ENCODE measurements around the gene PTPN9. TPM values are rescaled to one million over a fixed set of nuclear protein-coding genes. Genes with fewer than 3 reads are reported as not detected.
A peak's percentile ranks its signal among the peaks of the same experiment; 100 is the strongest.

PTPN9 gene
- total and polyA plus RNA-seq, 2 of the 13 experiments (the other 11 are each of a cell fraction or from before 2014, with no cell fraction given): 16.6 to 19.9 TPM

DNA sequence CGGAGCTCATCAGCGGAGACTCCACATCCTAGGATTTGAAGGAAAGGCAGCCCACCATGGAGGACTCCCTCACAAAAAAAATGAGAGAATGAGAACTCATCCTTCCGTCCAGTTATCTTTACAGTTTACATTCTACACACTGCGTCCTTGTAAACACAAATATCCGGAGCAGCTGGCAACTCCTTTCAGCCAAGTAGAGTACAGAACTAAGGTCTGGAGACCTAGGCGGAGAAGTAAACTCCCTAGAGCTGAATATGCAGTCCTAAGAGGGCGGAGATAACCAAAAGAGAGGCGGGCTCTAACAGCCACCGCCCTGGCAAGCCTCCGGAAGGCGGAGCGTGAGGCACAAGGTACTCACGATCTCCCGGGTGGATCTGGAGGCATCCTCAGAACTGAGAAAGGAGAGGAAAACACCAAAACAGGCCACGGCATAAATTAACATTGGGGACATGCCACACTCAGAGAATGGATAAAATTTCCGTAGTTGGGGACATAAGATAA is 126.7 kb downstream of the PTPN9 start (continued):
- TF ChIP-seq ZNF788 (CRISPR knock-in tag; IDR thresholded peaks at IDR 0.05; ENCODE audit: borderline replicate concordance) (0 out of 2 replicates have a peak, but pooled peaks have one; percentile 20), SETDB1 (CRISPR knock-in tag; IDR thresholded peaks at IDR 0.05; ENCODE audit: borderline replicate concordance) (peak; percentile 66; the same call in 1 of the 2 replicates), TOE1 (CRISPR knock-in tag; IDR thresholded peaks at IDR 0.05) (0 out of 2 replicates have a peak, but pooled peaks have one; percentile 19), SAFB2 (CRISPR knock-in tag; IDR thresholded peaks at IDR 0.05; ENCODE audit: borderline replicate concordance, low read depth) (peak; percentile 24; the same call in 1 of the 2 replicates), PHF20 (CRISPR knock-in tag; IDR thresholded peaks at IDR 0.05) (0 out of 2 replicates have a peak, but pooled peaks have one; percentile 50), GPN1 (CRISPR knock-in tag; IDR thresholded peaks at IDR 0.05; ENCODE audit: borderline replicate concordance) (no peak), GATAD2A (CRISPR knock-in tag; IDR thresholded peaks at IDR 0.05) (peak; percentile 8; the same call in 1 of the 2 replicates), U2AF1 (optimal IDR thresholded peaks at IDR 0.05; ENCODE audit: low read depth, low read length) (no peak), GFI1 (CRISPR knock-in tag; IDR thresholded peaks at IDR 0.05; ENCODE audit: borderline replicate concordance) (peak; percentile 21; the same call in 1 of the 2 replicates), ZNF660 (CRISPR knock-in tag; IDR thresholded peaks at IDR 0.05; ENCODE audit: borderline replicate concordance, low read depth) (no peak), PHF8 (CRISPR knock-in tag; IDR thresholded peaks at IDR 0.05) (peak; percentile 25; the same call in 1 of the 2 replicates)
- TF ChIP-seq, protein P1, sequence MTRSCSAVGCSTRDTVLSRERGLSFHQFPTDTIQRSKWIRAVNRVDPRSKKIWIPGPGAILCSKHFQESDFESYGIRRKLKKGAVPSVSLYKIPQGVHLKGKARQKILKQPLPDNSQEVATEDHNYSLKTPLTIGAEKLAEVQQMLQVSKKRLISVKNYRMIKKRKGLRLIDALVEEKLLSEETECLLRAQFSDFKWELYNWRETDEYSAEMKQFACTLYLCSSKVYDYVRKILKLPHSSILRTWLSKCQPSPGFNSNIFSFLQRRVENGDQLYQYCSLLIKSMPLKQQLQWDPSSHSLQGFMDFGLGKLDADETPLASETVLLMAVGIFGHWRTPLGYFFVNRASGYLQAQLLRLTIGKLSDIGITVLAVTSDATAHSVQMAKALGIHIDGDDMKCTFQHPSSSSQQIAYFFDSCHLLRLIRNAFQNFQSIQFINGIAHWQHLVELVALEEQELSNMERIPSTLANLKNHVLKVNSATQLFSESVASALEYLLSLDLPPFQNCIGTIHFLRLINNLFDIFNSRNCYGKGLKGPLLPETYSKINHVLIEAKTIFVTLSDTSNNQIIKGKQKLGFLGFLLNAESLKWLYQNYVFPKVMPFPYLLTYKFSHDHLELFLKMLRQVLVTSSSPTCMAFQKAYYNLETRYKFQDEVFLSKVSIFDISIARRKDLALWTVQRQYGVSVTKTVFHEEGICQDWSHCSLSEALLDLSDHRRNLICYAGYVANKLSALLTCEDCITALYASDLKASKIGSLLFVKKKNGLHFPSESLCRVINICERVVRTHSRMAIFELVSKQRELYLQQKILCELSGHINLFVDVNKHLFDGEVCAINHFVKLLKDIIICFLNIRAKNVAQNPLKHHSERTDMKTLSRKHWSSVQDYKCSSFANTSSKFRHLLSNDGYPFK (CRISPR knock-in tag; IDR thresholded peaks at IDR 0.05; ENCODE audit: borderline replicate concordance): 0 out of 2 replicates have a peak, but pooled peaks have one; percentile 3
- TF ChIP-seq, protein P2, sequence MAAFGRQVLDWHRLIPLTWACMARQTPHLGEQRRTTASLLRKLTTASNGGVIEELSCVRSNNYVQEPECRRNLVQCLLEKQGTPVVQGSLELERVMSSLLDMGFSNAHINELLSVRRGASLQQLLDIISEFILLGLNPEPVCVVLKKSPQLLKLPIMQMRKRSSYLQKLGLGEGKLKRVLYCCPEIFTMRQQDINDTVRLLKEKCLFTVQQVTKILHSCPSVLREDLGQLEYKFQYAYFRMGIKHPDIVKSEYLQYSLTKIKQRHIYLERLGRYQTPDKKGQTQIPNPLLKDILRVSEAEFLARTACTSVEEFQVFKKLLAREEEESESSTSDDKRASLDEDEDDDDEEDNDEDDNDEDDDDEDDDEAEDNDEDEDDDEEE (CRISPR knock-in tag; IDR thresholded peaks at IDR 0.05): 0 out of 2 replicates have a peak, but pooled peaks have one; percentile 56
- TF ChIP-seq, protein P3, sequence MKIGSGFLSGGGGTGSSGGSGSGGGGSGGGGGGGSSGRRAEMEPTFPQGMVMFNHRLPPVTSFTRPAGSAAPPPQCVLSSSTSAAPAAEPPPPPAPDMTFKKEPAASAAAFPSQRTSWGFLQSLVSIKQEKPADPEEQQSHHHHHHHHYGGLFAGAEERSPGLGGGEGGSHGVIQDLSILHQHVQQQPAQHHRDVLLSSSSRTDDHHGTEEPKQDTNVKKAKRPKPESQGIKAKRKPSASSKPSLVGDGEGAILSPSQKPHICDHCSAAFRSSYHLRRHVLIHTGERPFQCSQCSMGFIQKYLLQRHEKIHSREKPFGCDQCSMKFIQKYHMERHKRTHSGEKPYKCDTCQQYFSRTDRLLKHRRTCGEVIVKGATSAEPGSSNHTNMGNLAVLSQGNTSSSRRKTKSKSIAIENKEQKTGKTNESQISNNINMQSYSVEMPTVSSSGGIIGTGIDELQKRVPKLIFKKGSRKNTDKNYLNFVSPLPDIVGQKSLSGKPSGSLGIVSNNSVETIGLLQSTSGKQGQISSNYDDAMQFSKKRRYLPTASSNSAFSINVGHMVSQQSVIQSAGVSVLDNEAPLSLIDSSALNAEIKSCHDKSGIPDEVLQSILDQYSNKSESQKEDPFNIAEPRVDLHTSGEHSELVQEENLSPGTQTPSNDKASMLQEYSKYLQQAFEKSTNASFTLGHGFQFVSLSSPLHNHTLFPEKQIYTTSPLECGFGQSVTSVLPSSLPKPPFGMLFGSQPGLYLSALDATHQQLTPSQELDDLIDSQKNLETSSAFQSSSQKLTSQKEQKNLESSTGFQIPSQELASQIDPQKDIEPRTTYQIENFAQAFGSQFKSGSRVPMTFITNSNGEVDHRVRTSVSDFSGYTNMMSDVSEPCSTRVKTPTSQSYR (CRISPR knock-in tag; IDR thresholded peaks at IDR 0.05; ENCODE audit: borderline replicate concordance): no peak

Measured in HepG2 (cell line).